IMR-90 (cell line): ENCODE measurements around the gene SEC24B. TPM values are rescaled to one million over a fixed set of nuclear protein-coding genes. Genes with fewer than 3 reads are reported as not detected.

Experiments
- ATAC-seq: fragments of 200-7000 bp; cut with Tn5 transposase; 2 replicates; pipeline ENCODE4 v1.9.1; 2020; ENCODE audit warnings: low read depth, mild to moderate bottlenecking, moderate library complexity
- BruUV-seq: library from RNA; stranded (reverse); fragments of 400-500 nt; replicated peaks from 2 replicates; lab custom pipeline; 2021; lab: Mats Ljungman, UMichigan
- CTCF ChIA-PET: fragments of 300-600 bp; formaldehyde crosslinking; extraction: SDS; loops from one replicate; lab custom pipeline; 2021; ENCODE audit warnings: antibody characterized with exemption; lab: Yijun Ruan, JAX
- POLR2A ChIA-PET: fragments of 300-600 bp; sonication (Branson Sonifier 250); formaldehyde crosslinking; loops from one replicate; lab custom pipeline; 2022; ENCODE audit warnings: antibody characterized with exemption; ENCODE audit not compliant: unreplicated experiment; lab: Charles Lee
- DNase-seq: peaks from one replicate; pipeline ENCODE4 v3.0.0; 2013
- H2AFZ ChIP-seq: replicated peaks from 2 replicates; pipeline ENCODE3; 2013; ENCODE audit warnings: low read length, mild to moderate bottlenecking; ENCODE audit not compliant: poor library complexity
- H2AK5ac ChIP-seq: 2 replicates; pipeline ENCODE4 v1.6.1; 2013; ENCODE audit warnings: low read depth, low read length, inconsistent platforms
- H2AK9ac ChIP-seq: replicated peaks from 2 replicates; pipeline ENCODE3; 2013; ENCODE audit warnings: mild to moderate bottlenecking, low read depth, low read length, moderate library complexity; ENCODE audit not compliant: poor library complexity
- H2BK120ac ChIP-seq: 2 replicates; pipeline ENCODE4 v1.6.1; 2013; ENCODE audit warnings: low read depth, low read length, inconsistent platforms
- H2BK15ac ChIP-seq: 3 replicates; pipeline ENCODE4 v1.6.1; 2013; ENCODE audit warnings: low read depth, low read length, inconsistent platforms
- H2BK20ac ChIP-seq: 2 replicates; pipeline ENCODE4 v1.6.1; 2013; ENCODE audit warnings: low read depth, mild to moderate bottlenecking, inconsistent platforms, low read length, moderate library complexity
- H2BK5ac ChIP-seq: 2 replicates; pipeline ENCODE4 v1.6.1; 2013; ENCODE audit warnings: mild to moderate bottlenecking, low read depth, low read length, inconsistent platforms; ENCODE audit not compliant: poor library complexity, severe bottlenecking
- H3K14ac ChIP-seq: replicated peaks from 2 replicates; pipeline ENCODE4 v1.6.1; 2013; ENCODE audit warnings: low read depth, low read length, inconsistent platforms
- H3K18ac ChIP-seq: 2 replicates; pipeline ENCODE4 v1.6.1; 2013; ENCODE audit warnings: low read depth, low read length, control low read depth
- H3K23ac ChIP-seq: 2 replicates; pipeline ENCODE4 v1.6.1; 2013; ENCODE audit warnings: low read depth, low read length, inconsistent platforms
- H3K27ac ChIP-seq: 2 replicates; pipeline ENCODE4 v1.5.1; 2013; ENCODE audit warnings: mild to moderate bottlenecking, control low read depth, low read length; ENCODE audit not compliant: insufficient read depth
- H3K27me3 ChIP-seq: 2 replicates; pipeline ENCODE4 v1.6.1; 2013; ENCODE audit warnings: low read length; ENCODE audit not compliant: control insufficient read depth, insufficient read depth
- H3K36me3 ChIP-seq: 2 replicates; pipeline ENCODE4 v1.6.1; 2013; ENCODE audit warnings: low read length, mixed read lengths; ENCODE audit not compliant: control insufficient read depth, insufficient read depth
- H3K4ac ChIP-seq: 2 replicates; pipeline ENCODE4 v1.6.1; 2013; ENCODE audit warnings: low read depth, low read length, inconsistent platforms
- H3K4me1 ChIP-seq: 2 replicates; pipeline ENCODE4 v1.6.1; 2013; ENCODE audit warnings: low read length, mixed read lengths; ENCODE audit not compliant: control insufficient read depth, insufficient read depth
- H3K4me2 ChIP-seq: 2 replicates; pipeline ENCODE4 v1.6.1; 2013; ENCODE audit warnings: low read depth, mild to moderate bottlenecking, control low read depth, low read length, moderate library complexity
- H3K4me3 ChIP-seq: 2 replicates; pipeline ENCODE4 v1.5.1; 2013; ENCODE audit warnings: low read depth, mild to moderate bottlenecking, control low read depth, low read length, moderate library complexity; ENCODE audit not compliant: insufficient read depth
- H3K56ac ChIP-seq: 2 replicates; pipeline ENCODE4 v1.6.1; 2013; ENCODE audit warnings: low read length, inconsistent platforms; ENCODE audit not compliant: insufficient read depth; ENCODE audit errors: extremely low read depth
- H3K79me1 ChIP-seq, 2 experiments: 2 replicates each; pipeline ENCODE4 v1.6.1; 2013; ENCODE audit warnings: low read length in 2 of 2, inconsistent platforms in 1 of 2, low read depth in 1 of 2
- H3K9ac ChIP-seq: 2 replicates; pipeline ENCODE4 v1.6.1; 2013; ENCODE audit warnings: low read depth, low read length, control low read depth
- H3K9me1 ChIP-seq: 2 replicates; pipeline ENCODE4 v1.6.1; 2013; ENCODE audit warnings: low read length, inconsistent platforms; ENCODE audit not compliant: insufficient read depth
- H3K9me3 ChIP-seq: 2 replicates; pipeline ENCODE4 v1.6.1; 2013; ENCODE audit warnings: low read length; ENCODE audit not compliant: control insufficient read depth, insufficient read depth
- H4K20me1 ChIP-seq: 2 replicates; pipeline ENCODE4 v1.6.1; 2013; ENCODE audit warnings: low read length, inconsistent platforms; ENCODE audit not compliant: insufficient read depth
- H4K5ac ChIP-seq: 2 replicates; pipeline ENCODE4 v1.6.1; 2013; ENCODE audit warnings: mild to moderate bottlenecking, low read depth, low read length, control low read depth
- H4K8ac ChIP-seq, 2 experiments: 2 replicates each; pipeline ENCODE4 v1.6.1; 2013; ENCODE audit warnings: low read depth in 2 of 2, low read length in 2 of 2, control low read depth in 1 of 2, inconsistent platforms in 1 of 2
- H4K91ac ChIP-seq: 2 replicates; pipeline ENCODE4 v1.6.1; 2013; ENCODE audit warnings: low read depth, low read length, inconsistent platforms; ENCODE audit not compliant: insufficient read depth
- BHLHE40 ChIP-seq: fragments of 150-350 bp; IDR thresholded peaks from 2 replicates; pipeline ENCODE4 v1.6.1; 2016; ENCODE audit warnings: mild to moderate bottlenecking, low read depth, low read length
- CEBPB ChIP-seq: IDR thresholded peaks from 2 replicates; pipeline ENCODE4 v1.6.1; 2012; ENCODE audit warnings: low read depth, low read length, improper control_type of control experiment
- FOS ChIP-seq: fragments of 150-350 bp; IDR thresholded peaks from 2 replicates; pipeline ENCODE4 v1.6.1; 2016; ENCODE audit warnings: low read depth, low read length
- MAZ ChIP-seq: IDR thresholded peaks from 2 replicates; pipeline ENCODE4 v1.6.1; 2012; ENCODE audit warnings: low read depth, mild to moderate bottlenecking, low read length, improper control_type of control experiment, moderate library complexity, borderline replicate concordance
- RAD21 ChIP-seq: IDR thresholded peaks from 2 replicates; pipeline ENCODE4 v1.6.1; 2012; ENCODE audit warnings: low read length, improper control_type of control experiment
- RFX5 ChIP-seq: IDR thresholded peaks from 2 replicates; pipeline ENCODE4 v1.8.0; 2012; ENCODE audit warnings: low read depth, mild to moderate bottlenecking, low read length, moderate library complexity
- SMC3 ChIP-seq: fragments of 150-350 bp; IDR thresholded peaks from 2 replicates; pipeline ENCODE4 v1.6.1; 2016; ENCODE audit warnings: low read depth, mild to moderate bottlenecking, antibody characterized with exemption, low read length, moderate library complexity
- WGBS, 2 experiments: methylation state at CpG; one replicate each; pipeline versions ENCODE4 v1.1.5 to v1.1.7; 2013; ENCODE audit warnings: missing lambda C conversion rate in 2 of 2; ENCODE audit not compliant: insufficient read length in 1 of 2; ENCODE audit errors: extremely low coverage in 2 of 2; 5-methylcytosine and 5-hydroxymethylcytosine counted together
- dilution Hi-C: fragments of 300-500 bp; cut with HindIII; formaldehyde crosslinking; loops from one replicate; pipeline ENCODE4 v1.14.3; 2018; ENCODE audit warnings: low sequenced_read_pairs; ENCODE audit not compliant: unreplicated experiment
- in situ Hi-C: fragments of 300-500 bp; cut with MboI; formaldehyde crosslinking; loops from 3 replicates; pipeline ENCODE4 v1.14.3; 2019; ENCODE audit warnings: low sequenced_read_pairs, inconsistent platforms, mixed read lengths
- intact Hi-C: fragments of 100-400 bp; cut with micrococcal nuclease; formaldehyde crosslinking; loops from 2 replicates; pipeline ENCODE4 v1.10.0; 2022
- polyA plus RNA-seq, 3 experiments: library from polyadenylated mRNA; depleted of rRNA; stranded (reverse); fragments of >200 nt; gene quantifications; 2 replicates each; pipeline ENCODE4 v1.2.3, GENCODE V29; 2012; ENCODE audit warnings: low replicate concordance in 1 of 3
- total RNA-seq: library from RNA; depleted of rRNA; stranded (reverse); fragments of >200 nt; gene quantifications from 2 replicates; pipeline ENCODE4 v1.2.3, GENCODE V29; 2012

The SEC24B gene
- total and polyA plus RNA-seq, 2 of the 4 experiments (the other 2 are of a cell fraction), result 19.0 to 27.4 TPM

DNA sequence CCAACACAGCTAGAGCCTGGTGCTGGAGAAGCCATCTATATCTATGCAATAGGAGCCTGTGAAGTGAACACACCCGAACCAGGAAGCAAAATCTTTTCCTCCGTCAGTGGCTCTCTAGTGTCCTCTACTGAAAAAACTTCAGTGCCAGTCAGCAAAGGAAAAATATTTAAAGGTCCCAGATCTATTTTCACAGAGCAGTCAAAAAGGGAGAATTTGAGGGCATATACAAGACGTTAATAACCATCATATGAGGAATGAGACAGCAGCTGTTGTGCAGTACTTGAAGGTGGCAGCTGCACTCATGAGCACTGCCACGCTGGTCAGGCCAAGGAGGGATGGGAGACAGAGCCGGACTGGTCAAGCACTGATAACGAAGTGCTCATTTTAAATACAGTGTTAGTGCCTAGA is 140.8 kb downstream of the SEC24B start:
- DNase-seq (no peak), ATAC-seq (no peak)
- Histone ChIP-seq H4K8ac (no peak overlapping the region), H3K56ac (no peak overlapping the region), H3K4me1 (no peaks in the 10 kb centered on the region), H2AK9ac (no peak overlapping the region), H3K4ac (no peak overlapping the region), H2AFZ (no peak overlapping the region), H2BK5ac (no peak overlapping the region), H3K9ac (no peak overlapping the region), H3K79me1 (no peaks in the 10 kb centered on the region; a peak in 2 of 4 replicates), H3K36me3 (no peaks in the 10 kb centered on the region), H3K9me1 (no peaks in the 10 kb centered on the region), H3K18ac (no peak overlapping the region), H2BK15ac (no peak overlapping the region), H4K91ac (no peak overlapping the region), H3K9me3 (no peaks in the 10 kb centered on the region), H3K14ac (no peak overlapping the region), H3K4me3 (no peak overlapping the region), H4K20me1 (no peaks in the 10 kb centered on the region), H2BK20ac (no peak overlapping the region), H3K4me2 (no peak overlapping the region), H3K23ac (no peak overlapping the region), H3K27me3 (no peaks in the 10 kb centered on the region), H4K5ac (no peak overlapping the region), H2AK5ac (no peak overlapping the region), H2BK120ac (no peak overlapping the region), H3K27ac (no peak overlapping the region)
- dilution Hi-C loops (no loop called here), intact Hi-C loops (no loop called here), in situ Hi-C loops (no loop called here)
- no TSS peak for BruUV-seq
- ChIA-PET CTCF (interaction anchor here (1.8 kb wide), 1 partner anchor 14 kb away, joined by 6 read pairs; the partner anchor contains the start of gene MCUB), POLR2A (no interaction called here)
- no peak for TF ChIP-seq CEBPB
- no peak for TF ChIP-seq MAZ
- no peak for TF ChIP-seq BHLHE40
- TF ChIP-seq RFX5, result no peak
- no peak for TF ChIP-seq FOS
- TF ChIP-seq RAD21, result no peak
- TF ChIP-seq SMC3, result no peak
- 100% methylated on average over 1 of the region's 6 CpGs; no CpG with 5 or more reads in 1 of the 2 experiments for WGBS, 2 experiments
